ENCODE measurements around the gene RPTOR.
"Not testable (repeated sequence)": the region's sequence is repeated elsewhere in the genome, so short reads cannot be mapped to it uniquely, and the experiment has no call there.

The RPTOR gene

DNA sequence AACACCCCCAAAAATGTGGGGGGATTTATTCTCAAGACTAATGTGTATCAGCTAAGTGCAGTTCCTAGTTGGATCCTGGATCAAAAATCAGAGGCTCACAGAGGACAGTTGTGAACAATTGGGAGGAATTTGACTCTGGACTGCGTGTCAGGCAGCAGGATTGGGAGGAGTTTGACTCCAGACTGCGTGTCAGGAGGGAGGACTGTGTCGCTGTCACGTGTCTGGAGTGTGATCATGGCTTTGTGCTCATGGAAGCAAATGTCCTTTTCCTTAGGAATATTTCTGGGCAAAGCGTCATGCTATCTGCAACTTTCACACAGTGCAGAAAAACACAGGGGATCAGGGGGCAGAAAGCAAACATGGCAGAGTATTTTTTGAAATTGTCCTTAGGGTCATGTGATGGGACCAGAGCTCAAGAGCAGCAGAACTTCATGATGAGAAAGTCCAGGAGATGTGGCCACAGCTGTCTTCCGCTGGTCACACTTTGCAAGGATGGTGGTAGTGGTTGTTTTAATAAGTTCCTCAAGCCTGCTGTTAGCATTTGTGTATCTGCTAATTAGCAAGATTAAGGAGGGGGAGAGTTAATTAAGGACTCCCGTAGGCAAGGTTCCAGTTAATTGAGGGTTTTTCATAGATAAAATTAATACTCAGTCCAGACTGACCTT is 325.0 kb downstream of the RPTOR start:
- Mint-ChIP-seq H3K36me3 (ENCODE audit: insufficient read depth) (peaks cover 7% of the 10 kb centered on the region), H3K4me3 (no peak overlapping the region), H3K9me3 (no peaks in the 10 kb centered on the region), H3K27me3 (no peaks in the 10 kb centered on the region), H3K27ac (ENCODE audit: low read depth) (no peak overlapping the region), H3K4me1 (peaks cover 45% of the 10 kb centered on the region)
- DNase-seq (ENCODE audit: low spot score in 2 of 2) (no peak), ATAC-seq (replicated peaks; ENCODE audit: extremely low read depth, poor library complexity, severe bottlenecking) (no peak)

DNA sequence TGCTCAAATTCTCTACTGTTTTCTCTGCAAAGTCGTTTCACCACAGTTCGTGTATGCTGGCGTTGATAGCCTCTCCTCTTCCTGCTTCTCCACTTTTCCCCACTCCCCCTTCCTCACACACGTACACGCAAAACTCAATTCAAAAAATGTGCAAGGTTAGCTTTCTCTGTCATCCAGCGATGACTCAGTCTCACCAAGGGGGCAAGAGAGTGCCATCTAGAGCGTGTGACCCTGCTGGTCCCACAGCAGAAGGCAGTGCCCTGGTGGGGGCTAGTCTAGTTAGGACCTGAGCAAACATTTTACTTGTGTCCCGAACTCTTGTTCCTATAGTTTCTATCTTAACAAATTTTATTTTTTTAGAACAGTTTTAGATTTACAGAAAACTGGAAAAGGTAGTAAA is 325.8 kb downstream of the RPTOR start:
- no peak for ATAC-seq (replicated peaks; ENCODE audit: extremely low read depth, poor library complexity, severe bottlenecking)
- Mint-ChIP-seq H3K27ac (ENCODE audit: low read depth) (no peak overlapping the region), H3K4me1 (peaks cover 40% of the 10 kb centered on the region), H3K36me3 (ENCODE audit: insufficient read depth) (peaks cover 8% of the 10 kb centered on the region), H3K4me3 (no peak overlapping the region), H3K9me3 (no peaks in the 10 kb centered on the region), H3K27me3 (no peaks in the 10 kb centered on the region)
- DNase-seq (ENCODE audit: low spot score in 2 of 2): no peak

DNA sequence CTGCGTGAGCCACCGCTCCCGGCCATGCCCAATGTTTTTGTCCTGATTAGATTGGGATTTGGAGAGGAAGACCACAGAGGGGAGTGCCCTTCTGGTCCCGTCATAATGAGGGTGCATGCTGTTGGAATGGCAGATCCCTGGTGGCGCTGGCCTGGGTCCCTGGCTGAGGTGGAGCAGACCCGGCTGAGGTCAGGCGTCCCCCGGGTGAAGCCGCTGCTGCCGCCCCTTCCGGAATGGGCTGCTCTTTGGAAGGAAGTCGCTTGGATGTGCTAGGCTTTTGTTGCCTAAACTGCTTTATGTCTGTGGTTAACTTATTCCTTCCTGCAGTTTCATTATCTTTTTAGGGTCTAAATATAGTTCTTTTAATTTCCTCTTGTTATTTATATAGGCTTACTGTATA is 326.7 kb downstream of the RPTOR start:
- ATAC-seq (replicated peaks; ENCODE audit: extremely low read depth, poor library complexity, severe bottlenecking): no peak
- Mint-ChIP-seq H3K4me3 (peak overlapping the region; percentile 42), H3K27ac (ENCODE audit: low read depth) (no peak overlapping the region), H3K36me3 (ENCODE audit: insufficient read depth) (peaks cover 6% of the 10 kb centered on the region), H3K9me3 (no peaks in the 10 kb centered on the region), H3K27me3 (no peaks in the 10 kb centered on the region), H3K4me1 (peaks cover 35% of the 10 kb centered on the region)
- DNase-seq (ENCODE audit: low spot score in 2 of 2): no peak

DNA sequence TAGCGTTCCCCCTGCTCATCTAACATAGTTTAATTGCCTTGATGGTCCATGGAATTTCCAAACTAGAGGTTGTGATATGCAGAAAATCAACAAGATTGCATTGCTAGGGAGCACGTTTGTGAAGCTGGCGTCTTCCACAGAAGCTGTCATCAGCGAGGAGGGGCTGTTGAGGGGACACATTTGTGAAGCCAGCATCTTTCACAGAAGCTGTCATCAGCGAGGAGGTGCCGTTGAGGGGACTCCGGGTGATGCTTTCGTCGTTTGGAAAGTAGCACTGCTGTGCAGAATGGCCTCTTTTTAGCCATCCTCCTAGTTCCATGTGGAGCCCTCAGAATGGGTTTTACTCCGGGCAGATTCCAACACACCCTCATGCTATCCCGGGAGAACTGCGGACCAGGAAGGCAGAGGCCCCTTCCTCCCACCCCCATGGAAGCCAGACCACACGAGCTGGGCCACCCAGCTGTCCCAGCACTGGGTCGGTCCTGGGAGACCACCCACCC is 327.4 kb downstream of the RPTOR start:
- Mint-ChIP-seq H3K27me3 (no peaks in the 10 kb centered on the region), H3K36me3 (ENCODE audit: insufficient read depth) (peaks cover 9% of the 10 kb centered on the region), H3K4me3 (peak overlapping the region; percentile 42), H3K27ac (ENCODE audit: low read depth) (no peak overlapping the region), H3K4me1 (peaks cover 37% of the 10 kb centered on the region), H3K9me3 (no peaks in the 10 kb centered on the region)
- ATAC-seq (replicated peaks; ENCODE audit: extremely low read depth, poor library complexity, severe bottlenecking) (no peak), DNase-seq (ENCODE audit: low spot score in 2 of 2) (no peak)

DNA sequence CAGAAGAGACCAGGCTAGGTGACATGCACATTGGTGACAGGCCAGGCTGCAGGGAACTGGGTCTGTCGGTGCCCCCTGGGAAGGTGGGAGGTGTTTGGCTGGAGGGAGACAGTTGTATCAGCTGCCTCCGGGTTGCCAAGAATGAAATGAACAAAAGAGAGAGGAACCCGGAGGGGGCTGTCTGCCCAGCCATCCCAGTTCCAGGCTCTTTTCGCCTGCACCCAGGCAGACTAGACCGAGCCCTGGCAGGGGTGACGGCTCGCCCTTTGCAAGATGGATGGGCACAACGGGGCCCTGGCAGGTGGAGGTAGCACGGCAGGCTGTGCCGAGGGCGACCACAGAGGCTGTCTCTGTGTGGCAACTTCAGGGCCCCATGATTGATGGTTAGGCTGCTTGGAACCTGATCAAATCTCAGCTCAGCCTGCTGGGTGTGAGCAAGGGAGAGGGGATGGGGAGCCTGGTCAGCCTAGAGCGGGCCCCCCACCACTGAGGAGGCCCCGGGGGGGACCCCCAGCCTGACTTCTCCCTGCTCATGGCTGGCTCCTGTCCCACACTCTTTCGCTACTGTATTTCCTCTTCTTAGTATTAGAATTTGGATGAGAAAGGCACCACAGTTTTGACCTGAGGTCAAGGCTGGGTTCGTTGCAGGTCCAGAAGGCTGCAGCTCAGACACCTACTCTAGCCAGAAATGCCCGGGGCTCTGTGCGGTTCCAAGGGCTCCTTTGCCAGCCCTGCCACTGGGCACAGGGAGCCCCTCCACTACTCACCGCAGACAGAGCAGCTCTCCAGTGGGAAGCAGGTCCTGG is 328.1 kb downstream of the RPTOR start:
- Mint-ChIP-seq H3K9me3 (no peaks in the 10 kb centered on the region), H3K27me3 (no peaks in the 10 kb centered on the region), H3K27ac (ENCODE audit: low read depth) (no peak overlapping the region), H3K4me1 (peaks cover 42% of the 10 kb centered on the region), H3K4me3 (no peak overlapping the region), H3K36me3 (ENCODE audit: insufficient read depth) (peaks cover 9% of the 10 kb centered on the region)
- ATAC-seq (replicated peaks; ENCODE audit: extremely low read depth, poor library complexity, severe bottlenecking) (no peak), DNase-seq (ENCODE audit: low spot score in 2 of 2) (no peak)

DNA sequence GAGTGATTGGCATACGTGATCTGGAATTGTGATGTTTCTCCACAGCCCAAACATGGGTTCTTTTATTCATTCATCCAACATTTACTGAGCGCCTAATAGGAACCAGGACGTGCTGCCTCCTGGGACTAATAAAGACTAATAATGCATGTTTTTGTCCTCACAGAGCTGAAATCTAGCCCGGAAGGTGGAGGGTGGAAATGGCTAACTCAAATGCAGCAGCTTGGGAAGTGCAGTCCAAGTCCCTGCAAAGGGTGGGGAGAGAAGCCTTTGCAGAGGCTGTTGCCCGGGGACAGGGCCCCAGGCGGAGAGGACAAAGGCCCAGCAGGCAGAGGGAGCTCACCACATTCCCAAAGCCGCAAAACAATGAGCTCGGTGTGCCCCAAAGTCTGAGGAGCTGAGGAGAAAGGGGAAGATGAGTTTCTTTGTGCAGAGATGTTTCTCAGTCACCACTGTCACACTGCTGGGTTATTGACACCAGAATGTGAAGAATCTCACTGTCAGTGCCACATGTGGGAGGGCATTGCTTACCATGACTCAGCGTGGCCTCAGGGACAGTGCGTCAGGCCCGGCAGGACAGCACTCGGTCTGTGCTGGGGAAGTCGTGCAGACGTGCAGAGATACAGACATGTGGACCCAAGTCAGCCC is 328.8 kb downstream of the RPTOR start:
- Mint-ChIP-seq H3K9me3 (no peaks in the 10 kb centered on the region), H3K4me3 (no peak overlapping the region), H3K27ac (ENCODE audit: low read depth) (peak overlapping the region; percentile 39), H3K36me3 (ENCODE audit: insufficient read depth) (peaks cover 9% of the 10 kb centered on the region), H3K27me3 (no peaks in the 10 kb centered on the region), H3K4me1 (peaks cover 49% of the 10 kb centered on the region)
- ATAC-seq (replicated peaks; ENCODE audit: extremely low read depth, poor library complexity, severe bottlenecking): no peak
- no peak for DNase-seq (ENCODE audit: low spot score in 2 of 2)

DNA sequence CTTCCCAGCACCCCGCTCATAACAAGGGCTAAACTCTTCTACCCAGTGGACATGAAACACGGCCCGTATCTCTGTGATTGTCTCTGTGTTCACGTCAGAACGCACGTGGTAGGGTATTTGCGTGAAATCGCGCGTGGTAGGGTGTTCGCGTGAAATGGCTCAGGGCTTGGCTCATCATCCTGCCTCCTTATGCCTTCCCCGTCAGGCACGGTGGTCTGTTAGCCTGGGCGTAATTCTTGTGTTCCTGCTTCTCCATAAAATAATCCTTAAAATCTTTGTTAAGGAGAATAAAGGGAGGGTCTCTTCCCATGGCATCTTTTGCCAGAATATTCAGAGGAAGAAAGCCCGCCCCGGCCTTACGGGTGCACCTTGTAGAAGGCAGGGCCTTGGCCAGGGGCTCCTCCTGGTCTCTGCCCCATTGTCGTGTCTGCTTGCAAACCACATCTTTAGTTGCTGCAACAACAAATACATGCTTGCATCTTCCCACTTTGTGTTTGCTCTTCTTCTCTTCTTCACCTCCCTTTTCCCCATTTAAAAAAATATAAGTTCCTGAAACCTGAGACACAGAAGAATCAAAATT is 330.3 kb downstream of the RPTOR start:
- Mint-ChIP-seq H3K27me3 (no peaks in the 10 kb centered on the region), H3K4me1 (peaks cover 44% of the 10 kb centered on the region), H3K9me3 (no peaks in the 10 kb centered on the region), H3K36me3 (ENCODE audit: insufficient read depth) (peaks cover 10% of the 10 kb centered on the region), H3K27ac (ENCODE audit: low read depth) (peak overlapping the region; percentile 16), H3K4me3 (no peak overlapping the region)
- DNase-seq (ENCODE audit: low spot score in 2 of 2) (no peak), ATAC-seq (replicated peaks; ENCODE audit: extremely low read depth, poor library complexity, severe bottlenecking) (no peak)

DNA sequence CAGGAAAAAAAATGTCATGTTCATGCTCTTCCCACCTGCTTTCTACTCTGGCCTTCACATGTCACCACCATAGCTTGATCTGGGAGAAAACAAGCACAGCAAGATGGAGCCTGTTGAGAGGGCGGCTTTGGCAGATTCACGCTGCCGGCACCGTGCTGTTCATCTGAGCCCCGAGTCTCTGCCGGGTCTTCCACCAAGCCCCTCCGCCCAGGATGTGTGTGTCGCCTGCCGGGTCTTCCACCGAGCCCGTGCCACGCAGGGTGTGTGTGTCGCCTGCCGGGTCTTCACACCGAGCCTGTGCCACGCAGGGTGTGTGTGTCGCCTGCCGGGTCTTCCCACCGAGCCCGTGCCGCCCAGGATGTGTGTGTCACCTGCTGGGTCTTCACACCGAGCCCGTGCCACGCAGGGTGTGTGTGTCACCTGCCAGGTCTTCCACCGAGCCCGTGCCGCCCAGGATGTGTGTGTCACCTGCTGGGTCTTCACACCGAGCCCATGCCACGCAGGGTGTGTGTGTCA is 330.9 kb downstream of the RPTOR start:
- not testable (repeated sequence) for H3K9me3 Mint-ChIP-seq; ATAC-seq (replicated peaks; ENCODE audit: extremely low read depth, poor library complexity, severe bottlenecking)
- peaks cover 39% of the 10 kb centered on the region for H3K4me1 Mint-ChIP-seq

DNA sequence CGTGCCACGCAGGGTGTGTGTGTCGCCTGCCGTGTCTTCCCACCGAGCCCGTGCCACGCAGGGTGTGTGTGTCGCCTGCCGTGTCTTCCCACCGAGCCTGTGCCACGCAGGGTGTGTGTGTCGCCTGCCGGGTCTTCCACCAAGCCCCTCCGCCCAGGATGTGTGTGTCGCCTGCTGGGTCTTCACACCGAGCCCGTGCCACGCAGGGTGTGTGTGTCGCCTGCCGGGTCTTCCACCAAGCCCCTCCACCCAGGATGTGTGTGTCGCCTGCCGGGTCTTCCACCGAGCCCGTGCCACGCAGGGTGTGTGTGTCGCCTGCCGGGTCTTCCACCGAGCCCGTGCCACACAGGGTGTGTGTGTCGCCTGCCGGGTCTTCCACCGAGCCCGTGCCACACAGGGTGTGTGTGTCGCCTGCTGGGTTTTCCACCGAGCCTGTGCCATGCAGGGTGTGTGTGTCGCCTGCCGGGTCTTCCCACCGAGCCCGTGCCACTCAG is 331.9 kb downstream of the RPTOR start:
- peaks cover 29% of the 10 kb centered on the region for H3K4me1 Mint-ChIP-seq
- H3K36me3 Mint-ChIP-seq (ENCODE audit: insufficient read depth): peaks cover 15% of the 10 kb centered on the region
- not testable (repeated sequence) for DNase-seq (ENCODE audit: low spot score in 2 of 2); ATAC-seq (replicated peaks; ENCODE audit: extremely low read depth, poor library complexity, severe bottlenecking); H3K9me3 Mint-ChIP-seq; H3K27me3 Mint-ChIP-seq
- H3K27ac Mint-ChIP-seq (ENCODE audit: low read depth): peak overlapping the region; percentile 95
- H3K4me3 Mint-ChIP-seq: peak overlapping the region; percentile 77

More for the DNA sequence above, 330.9 kb downstream of the RPTOR start:
- not testable (repeated sequence) for DNase-seq (ENCODE audit: low spot score in 2 of 2); H3K27me3 Mint-ChIP-seq; H3K4me3 Mint-ChIP-seq
- H3K27ac Mint-ChIP-seq (ENCODE audit: low read depth): peak overlapping the region; percentile 16
- H3K36me3 Mint-ChIP-seq (ENCODE audit: insufficient read depth): peaks cover 12% of the 10 kb centered on the region

DNA sequence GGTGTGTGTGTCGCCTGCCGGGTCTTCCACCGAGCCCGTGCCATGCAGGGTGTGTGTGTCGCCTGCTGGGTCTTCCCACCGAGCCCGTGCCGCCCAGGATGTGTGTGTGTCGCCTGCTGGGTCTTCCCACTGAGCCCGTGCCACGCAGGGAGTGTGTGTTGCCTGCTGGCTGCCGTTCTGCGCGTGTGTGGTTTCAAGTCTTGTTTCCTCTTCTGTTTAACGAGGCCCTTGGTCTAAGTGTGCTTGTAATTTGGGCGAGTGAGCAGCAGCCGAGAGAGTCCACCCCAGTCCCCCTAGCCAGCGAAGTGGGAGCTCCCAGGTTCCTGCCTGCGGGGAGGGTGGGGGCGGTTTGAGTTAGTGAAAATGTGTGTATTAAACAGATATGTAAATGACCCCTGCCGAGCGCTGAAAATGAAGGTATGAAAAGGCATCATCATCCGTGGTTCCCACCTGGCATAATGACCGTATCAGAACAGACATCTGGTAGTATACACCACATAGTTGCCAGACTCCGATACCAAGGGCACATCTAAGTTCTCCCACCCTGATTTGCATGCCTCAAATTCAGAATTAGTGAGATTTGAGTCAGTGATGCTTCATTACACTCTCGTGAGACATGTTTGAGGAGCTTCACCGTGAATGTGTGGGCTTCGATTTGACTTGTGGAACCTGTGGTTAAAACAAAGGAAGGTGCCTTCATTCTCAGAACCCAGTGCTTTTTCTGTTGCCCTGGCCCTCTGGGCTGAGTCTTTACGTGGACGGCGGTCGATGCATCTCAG is 332.5 kb downstream of the RPTOR start:
- no peaks in the 10 kb centered on the region for H3K9me3 Mint-ChIP-seq
- no peaks in the 10 kb centered on the region for H3K27me3 Mint-ChIP-seq
- DNase-seq (ENCODE audit: low spot score in 2 of 2) (peak in 1 of 2 donors; percentile 39), ATAC-seq (replicated peaks; ENCODE audit: extremely low read depth, poor library complexity, severe bottlenecking) (peak; percentile 79)
- H3K27ac Mint-ChIP-seq (ENCODE audit: low read depth): peak overlapping the region; percentile 95
- H3K4me1 Mint-ChIP-seq: peaks cover 29% of the 10 kb centered on the region
- H3K36me3 Mint-ChIP-seq (ENCODE audit: insufficient read depth): peaks cover 18% of the 10 kb centered on the region
- H3K4me3 Mint-ChIP-seq: peak overlapping the region; percentile 77

DNA sequence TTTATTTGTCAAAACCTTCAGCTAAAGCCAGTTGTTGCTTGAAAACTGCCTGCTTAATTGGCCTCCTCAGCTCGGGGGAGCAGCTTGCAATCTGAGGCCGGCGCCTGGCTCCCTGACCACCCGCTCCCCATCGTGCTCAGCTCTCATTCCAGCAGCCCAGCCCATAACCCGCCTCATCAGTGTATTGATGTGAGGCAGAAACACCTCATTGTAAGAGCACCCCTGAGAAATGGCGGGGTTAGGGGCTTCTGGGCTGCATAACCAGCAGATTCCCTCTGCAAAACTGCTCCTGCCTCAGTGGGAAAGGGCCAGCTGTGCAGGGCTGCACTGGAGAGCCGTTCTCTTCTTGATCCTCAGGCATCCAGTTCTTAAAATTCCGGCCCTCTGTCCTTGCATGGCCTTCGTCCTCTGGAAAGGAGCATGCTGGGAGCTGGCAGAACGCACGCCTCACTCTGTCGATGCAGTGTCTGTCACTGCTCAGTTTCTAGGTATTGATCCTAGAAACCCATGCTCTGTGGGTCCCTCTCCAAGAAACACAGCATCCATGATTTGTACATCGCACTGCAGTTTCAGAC is 333.2 kb downstream of the RPTOR start:
- ATAC-seq (replicated peaks; ENCODE audit: extremely low read depth, poor library complexity, severe bottlenecking) (no peak), DNase-seq (ENCODE audit: low spot score in 2 of 2) (no peak)
- Mint-ChIP-seq H3K36me3 (ENCODE audit: insufficient read depth) (peaks cover 25% of the 10 kb centered on the region), H3K4me1 (peaks cover 30% of the 10 kb centered on the region), H3K9me3 (no peaks in the 10 kb centered on the region), H3K27ac (ENCODE audit: low read depth) (peak overlapping the region; percentile 95), H3K4me3 (peak overlapping the region; percentile 77), H3K27me3 (no peaks in the 10 kb centered on the region)

Measured in central memory CD8-positive, alpha-beta T cell (primary cell).